Measurements from ENCODE around the gene PUM2. TPM values are rescaled to one million over a fixed set of nuclear protein-coding genes. Genes with fewer than 3 reads are reported as not detected.
A peak's percentile ranks its signal among the peaks of the same experiment; 100 is the strongest.
"Not testable (repeated sequence)": the region's sequence is repeated elsewhere in the genome, so short reads cannot be mapped to it uniquely, and the experiment has no call there.

PUM2 gene
- total RNA-seq, 1 donor from 2014 or later, result 112 TPM

GRCh38 chr2:20372896-20373640 lies 22.4 kb upstream of the PUM2 start:
- no peak overlapping the region for H3K27ac Mint-ChIP-seq
- TF ChIP-seq CTCF (conservative IDR thresholded peaks at IDR 0.05), result no peak
- peaks cover 15% of the 10 kb centered on the region for H3K4me1 Mint-ChIP-seq (ENCODE audit: unreplicated experiment)
- DNase-seq (ENCODE audit: extremely low spot score, unreplicated experiment), result no peak
- H3K4me3 Mint-ChIP-seq, result no peak overlapping the region
- no peaks in the 10 kb centered on the region for H3K27me3 Mint-ChIP-seq
- no peaks in the 10 kb centered on the region for H3K9me3 Mint-ChIP-seq
- no peaks in the 10 kb centered on the region for H3K36me3 Mint-ChIP-seq

- Mint-ChIP-seq H3K9me3 (no peaks in the 10 kb centered on the region), H3K27ac (no peak overlapping the region), H3K4me1 (ENCODE audit: unreplicated experiment) (peaks cover 15% of the 10 kb centered on the region), H3K27me3 (no peaks in the 10 kb centered on the region), H3K4me3 (no peak overlapping the region), H3K36me3 (no peaks in the 10 kb centered on the region)
- no peak for DNase-seq (ENCODE audit: extremely low spot score, unreplicated experiment)
- TF ChIP-seq CTCF (conservative IDR thresholded peaks at IDR 0.05), result no peak
Measured at GRCh38 chr2:20371323-20372025, 20.8 kb upstream of the PUM2 start.

GRCh38 chr2:20370191-20370590 lies 19.5 kb upstream of the PUM2 start:
- no peak overlapping the region for H3K27ac Mint-ChIP-seq
- no peaks in the 10 kb centered on the region for H3K9me3 Mint-ChIP-seq
- no peak for TF ChIP-seq CTCF (conservative IDR thresholded peaks at IDR 0.05)
- DNase-seq (ENCODE audit: extremely low spot score, unreplicated experiment), result no peak
- peaks cover 11% of the 10 kb centered on the region for H3K4me1 Mint-ChIP-seq (ENCODE audit: unreplicated experiment)
- H3K4me3 Mint-ChIP-seq, result no peak overlapping the region
- H3K27me3 Mint-ChIP-seq, result no peaks in the 10 kb centered on the region
- H3K36me3 Mint-ChIP-seq, result no peaks in the 10 kb centered on the region

GRCh38 chr2:20369366-20369765 lies 18.7 kb upstream of the PUM2 start:
- Mint-ChIP-seq H3K4me1 (ENCODE audit: unreplicated experiment) (peaks cover 7% of the 10 kb centered on the region), H3K4me3 (no peak overlapping the region), H3K9me3 (no peaks in the 10 kb centered on the region), H3K27ac (peak overlapping the region; percentile 62), H3K36me3 (no peaks in the 10 kb centered on the region), H3K27me3 (no peaks in the 10 kb centered on the region)
- no peak for DNase-seq (ENCODE audit: extremely low spot score, unreplicated experiment)
- no peak for TF ChIP-seq CTCF (conservative IDR thresholded peaks at IDR 0.05)

GRCh38 chr2:20368706-20369105 lies 18.1 kb upstream of the PUM2 start:
- H3K36me3 Mint-ChIP-seq, result no peaks in the 10 kb centered on the region
- no peak for DNase-seq (ENCODE audit: extremely low spot score, unreplicated experiment)
- peaks cover 7% of the 10 kb centered on the region for H3K4me1 Mint-ChIP-seq (ENCODE audit: unreplicated experiment)
- H3K27me3 Mint-ChIP-seq, result no peaks in the 10 kb centered on the region
- H3K9me3 Mint-ChIP-seq, result no peaks in the 10 kb centered on the region
- no peak for TF ChIP-seq CTCF (conservative IDR thresholded peaks at IDR 0.05)
- H3K4me3 Mint-ChIP-seq, result no peak overlapping the region
- peak overlapping the region; percentile 62 for H3K27ac Mint-ChIP-seq

- H3K4me3 Mint-ChIP-seq; H3K36me3 Mint-ChIP-seq; H3K9me3 Mint-ChIP-seq; H3K27me3 Mint-ChIP-seq; DNase-seq (ENCODE audit: extremely low spot score, unreplicated experiment); H3K4me1 Mint-ChIP-seq (ENCODE audit: unreplicated experiment); H3K27ac Mint-ChIP-seq: not testable (repeated sequence)
Measured at GRCh38 chr2:20367929-20368328, 17.3 kb upstream of the PUM2 start.
